NCI-H1417 treated with DMSO at 0.1 percent for 48 hours (cell line): ENCODE measurements around the gene ABCC3.

Source experiments
- DNase-seq: peaks from one replicate; lab custom pipeline; 2025; lab: John Stamatoyannopoulos, UW

Gene ABCC3

DNA sequence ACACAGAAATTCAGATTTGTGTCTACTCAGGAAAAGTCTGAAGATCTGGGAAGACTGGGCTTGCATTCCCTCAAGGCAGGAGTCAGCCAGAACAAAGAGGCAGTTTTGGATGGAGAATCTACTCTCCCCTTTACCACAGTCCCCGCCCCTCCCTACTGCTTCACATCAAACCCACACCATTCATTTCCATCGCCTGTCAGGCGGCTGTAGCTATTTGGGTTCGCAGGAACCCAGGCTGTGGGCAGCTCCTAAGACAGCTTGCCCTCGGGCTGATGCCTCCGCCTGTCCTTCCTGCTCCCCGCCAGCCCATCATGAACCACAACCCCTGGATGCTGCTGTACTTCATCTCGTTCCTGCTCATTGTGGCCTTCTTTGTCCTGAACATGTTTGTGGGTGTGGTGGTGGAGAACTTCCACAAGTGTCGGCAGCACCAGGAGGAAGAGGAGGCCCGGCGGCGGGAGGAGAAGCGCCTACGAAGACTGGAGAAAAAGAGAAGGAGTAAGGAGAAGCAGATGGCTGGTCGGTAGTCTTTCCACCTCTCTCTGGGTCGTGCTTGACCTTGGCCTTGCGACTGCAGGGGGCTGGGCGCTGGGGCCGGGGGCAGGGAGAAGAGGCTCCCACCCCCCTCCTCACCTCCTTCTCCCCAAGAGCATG lies 27.0 kb upstream of the ABCC3 start:
- no peak for DNase-seq

DNA sequence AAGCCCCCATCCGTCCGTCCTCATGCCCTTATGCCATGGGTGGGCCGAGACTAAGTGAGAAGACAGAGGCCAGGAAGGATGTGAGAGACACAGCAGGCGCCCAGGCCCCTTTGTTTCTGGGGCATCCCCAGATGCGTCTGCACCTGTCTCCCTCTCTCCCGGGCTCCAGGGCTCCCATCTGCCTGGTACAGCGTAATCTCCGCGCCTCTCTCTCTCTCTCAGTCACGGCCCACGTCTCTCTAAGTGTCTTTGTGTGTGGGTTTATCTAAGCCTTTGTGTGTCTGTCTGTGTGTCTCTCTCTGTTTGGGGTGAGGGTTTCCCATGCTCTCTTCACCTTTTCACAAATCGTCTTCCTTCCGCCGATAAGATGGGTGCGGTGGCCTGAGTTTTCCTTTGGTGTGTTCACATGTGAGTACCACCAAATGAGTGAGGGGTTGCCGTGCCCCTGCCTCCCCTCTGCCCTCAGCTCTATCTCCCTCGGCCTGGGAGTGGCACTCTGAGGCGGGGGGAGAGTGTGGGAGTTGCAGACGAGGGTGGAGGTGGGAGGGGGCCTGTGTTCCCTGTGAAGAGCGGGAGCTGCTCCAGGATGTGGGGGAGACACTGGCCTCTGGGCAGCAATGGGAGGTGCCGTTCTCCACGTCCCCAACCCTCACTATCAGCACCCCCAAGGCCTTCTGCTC lies 25.8 kb upstream of the ABCC3 start:
- DNase-seq: peak; percentile 8

DNA sequence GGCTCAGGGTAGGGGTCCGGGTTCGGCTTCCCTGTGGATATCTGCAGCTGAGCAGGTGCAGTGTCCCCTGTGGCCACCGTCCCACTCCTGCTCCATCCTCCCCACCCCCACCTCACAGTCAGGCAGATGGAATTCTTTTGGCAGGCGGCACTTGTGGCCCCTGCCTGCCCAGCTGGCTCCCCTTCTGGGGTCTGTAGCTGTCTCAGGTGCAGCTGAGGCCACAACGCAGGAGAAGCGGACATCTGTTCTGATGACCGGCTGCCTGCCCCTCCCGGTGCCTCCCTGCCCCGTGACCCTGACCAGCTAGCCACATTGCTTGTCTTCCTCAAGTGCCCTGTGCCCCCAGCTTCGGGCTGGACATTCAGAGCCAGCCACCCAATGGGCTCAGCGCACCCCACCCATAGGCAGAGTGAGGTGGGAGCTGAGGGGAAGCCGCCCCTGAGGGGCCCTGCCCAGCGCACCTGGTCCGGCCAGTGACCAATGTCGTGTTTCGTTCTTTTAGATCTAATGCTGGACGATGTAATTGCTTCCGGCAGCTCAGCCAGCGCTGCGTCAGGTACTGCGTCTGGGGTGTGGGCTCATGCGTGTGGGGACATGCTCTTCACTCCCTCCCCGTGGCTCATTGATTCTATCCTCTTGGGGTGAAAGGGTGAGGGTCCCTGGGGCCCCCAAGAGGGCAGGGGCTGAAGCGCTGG lies 25.2 kb upstream of the ABCC3 start:
- no peak for DNase-seq

- DNase-seq: no peak
Observed at GRCh38 chr17:50611634-50612033, 23.0 kb upstream of the ABCC3 start.

- no peak for DNase-seq
Observed at GRCh38 chr17:50612281-50612680, 22.4 kb upstream of the ABCC3 start.

GRCh38 chr17:50613007-50613992 lies 21.4 kb upstream of the ABCC3 start:
- DNase-seq: no peak

DNA sequence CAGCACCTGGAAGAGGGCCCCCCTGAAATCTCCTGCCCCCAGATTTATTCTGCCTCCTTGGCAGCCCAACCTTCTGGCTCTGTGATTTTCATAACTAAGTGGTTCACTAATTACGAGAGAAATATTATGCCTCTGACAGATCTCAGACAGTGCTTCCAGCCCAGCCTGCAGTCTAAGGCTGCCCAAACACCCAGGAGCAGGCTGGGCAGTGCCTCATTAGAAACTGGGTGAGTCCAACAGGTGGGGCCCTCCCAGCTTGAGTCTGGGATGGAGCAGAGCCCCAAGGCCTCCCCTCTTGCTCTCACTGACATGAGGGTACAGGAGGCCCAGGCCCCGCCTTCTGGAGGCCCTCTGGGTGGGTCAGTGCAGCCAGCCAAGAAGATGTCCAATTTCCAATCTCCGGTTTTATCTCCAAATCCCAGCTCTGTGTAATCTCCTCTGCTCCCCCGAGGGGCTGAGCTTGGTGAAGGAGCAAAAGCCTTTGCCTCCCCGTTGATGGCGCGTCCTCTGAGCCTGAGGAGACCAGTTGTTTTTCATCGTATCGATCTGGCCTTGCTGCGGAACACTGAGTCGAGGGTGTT lies 20.1 kb upstream of the ABCC3 start:
- DNase-seq: no peak

DNA sequence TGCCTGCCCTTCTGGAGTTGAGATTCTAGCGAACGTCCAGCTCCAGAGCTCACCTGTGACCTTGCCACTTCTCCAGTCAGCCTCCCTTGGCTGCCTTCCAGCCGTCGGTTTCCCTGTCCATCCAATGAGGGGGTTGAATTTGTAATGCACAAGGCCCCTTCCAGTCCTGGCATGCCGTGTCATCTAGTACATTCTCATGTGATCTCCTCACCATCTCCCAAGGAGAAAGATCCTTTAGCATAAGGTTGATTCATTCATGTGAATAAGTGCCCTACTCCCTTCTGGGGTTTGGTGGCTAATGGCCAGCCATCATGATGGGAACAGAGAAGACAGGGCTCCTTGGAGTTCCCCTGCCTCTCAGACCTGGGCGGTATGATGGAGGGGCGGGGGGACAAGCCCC lies 18.9 kb upstream of the ABCC3 start:
- DNase-seq: no peak

DNA sequence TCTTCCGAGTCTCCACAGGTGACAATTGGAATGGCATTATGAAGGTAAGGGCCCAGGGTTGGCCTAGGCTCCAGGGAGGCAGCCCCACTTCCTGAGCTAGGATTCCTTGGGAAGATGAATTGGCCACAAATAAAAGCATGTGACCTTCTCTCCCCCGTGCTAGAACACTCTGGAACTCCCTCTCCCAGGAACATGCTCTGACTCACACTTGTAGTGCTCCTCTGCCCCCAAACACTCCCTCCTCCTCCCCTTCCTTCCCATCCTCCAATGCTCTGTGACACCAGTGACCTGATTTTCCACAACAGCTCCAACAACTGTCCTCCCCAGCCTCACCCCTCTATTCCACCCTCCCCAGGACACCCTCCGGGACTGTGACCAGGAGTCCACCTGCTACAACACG lies 16.4 kb upstream of the ABCC3 start:
- no peak for DNase-seq

DNA sequence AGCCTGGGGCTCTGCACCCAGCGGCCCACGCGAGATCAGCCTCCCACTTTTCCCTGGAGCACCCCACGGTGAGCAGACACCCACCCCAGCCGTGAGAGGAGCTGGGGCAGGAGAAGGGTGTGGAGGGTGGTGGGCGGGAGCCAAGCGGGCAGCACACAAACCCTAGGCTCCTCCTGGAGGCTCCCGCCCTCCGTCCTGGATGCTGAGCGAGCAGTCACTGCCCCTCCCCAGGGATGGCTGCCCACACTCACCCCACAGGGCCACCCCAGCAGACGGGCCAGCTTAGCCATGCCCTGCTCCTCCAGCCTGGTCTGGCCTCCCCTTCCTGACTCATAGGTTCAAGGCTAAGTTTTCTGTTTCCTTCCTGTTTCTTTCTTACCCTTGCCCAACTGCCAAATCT lies 15.7 kb upstream of the ABCC3 start:
- no peak for DNase-seq

DNA sequence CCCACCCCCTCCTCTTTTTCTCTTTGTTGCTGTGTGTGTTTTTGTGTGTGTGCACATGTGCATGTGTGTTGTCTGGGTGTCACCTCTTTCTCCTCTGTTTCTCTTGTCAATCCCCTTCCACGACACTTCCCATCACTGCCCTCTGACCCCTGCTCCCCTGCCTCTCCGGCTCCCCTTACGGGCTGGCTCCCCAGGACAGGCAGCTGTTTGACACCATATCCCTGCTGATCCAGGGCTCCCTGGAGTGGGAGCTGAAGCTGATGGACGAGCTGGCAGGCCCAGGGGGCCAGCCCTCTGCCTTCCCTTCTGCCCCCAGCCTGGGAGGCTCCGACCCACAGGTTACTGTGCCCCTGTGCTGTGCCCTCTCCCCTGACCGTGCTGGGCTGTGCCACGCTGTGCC lies 15.2 kb upstream of the ABCC3 start:
- DNase-seq: no peak

DNA sequence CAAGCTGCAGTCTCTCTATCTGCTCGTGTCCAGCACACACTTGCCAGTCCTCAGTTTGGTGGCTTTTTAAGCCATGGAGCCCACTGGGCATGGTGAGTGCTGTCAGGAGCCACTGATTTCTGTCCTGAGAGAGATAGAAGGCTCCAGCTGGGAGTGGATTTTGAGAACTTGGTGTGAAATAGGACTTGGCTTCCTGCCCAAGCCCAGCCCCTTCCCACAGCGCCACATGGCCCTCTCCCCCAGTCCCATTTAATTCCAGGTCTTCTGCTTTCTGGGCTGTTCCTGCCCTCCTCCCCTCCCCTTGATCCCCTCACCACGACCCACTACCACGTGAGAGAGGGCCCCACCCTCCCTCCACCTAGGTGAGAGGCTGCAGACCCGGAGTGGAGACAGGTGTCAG lies 14.4 kb upstream of the ABCC3 start:
- no peak for DNase-seq

DNA sequence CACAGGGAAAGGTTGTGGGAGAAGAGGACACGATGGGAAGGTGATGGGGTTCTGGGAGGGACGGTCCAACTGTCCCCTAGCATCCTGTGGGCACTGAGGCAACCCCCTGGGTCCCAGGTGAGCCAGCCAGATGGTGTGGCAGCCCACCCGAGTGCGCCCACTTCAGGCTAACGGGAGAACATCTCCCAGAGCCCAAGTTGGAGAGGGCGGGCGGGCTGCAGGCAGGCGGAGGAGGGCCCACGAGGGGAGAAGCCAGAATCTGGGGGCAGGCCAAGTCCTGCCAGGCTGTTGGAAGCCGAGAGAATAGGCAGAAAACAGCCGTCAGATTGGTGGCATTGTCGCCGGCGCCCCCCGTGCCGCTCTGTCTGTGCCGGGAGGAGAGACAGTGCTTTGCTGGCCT lies 13.8 kb upstream of the ABCC3 start:
- DNase-seq: no peak

DNA sequence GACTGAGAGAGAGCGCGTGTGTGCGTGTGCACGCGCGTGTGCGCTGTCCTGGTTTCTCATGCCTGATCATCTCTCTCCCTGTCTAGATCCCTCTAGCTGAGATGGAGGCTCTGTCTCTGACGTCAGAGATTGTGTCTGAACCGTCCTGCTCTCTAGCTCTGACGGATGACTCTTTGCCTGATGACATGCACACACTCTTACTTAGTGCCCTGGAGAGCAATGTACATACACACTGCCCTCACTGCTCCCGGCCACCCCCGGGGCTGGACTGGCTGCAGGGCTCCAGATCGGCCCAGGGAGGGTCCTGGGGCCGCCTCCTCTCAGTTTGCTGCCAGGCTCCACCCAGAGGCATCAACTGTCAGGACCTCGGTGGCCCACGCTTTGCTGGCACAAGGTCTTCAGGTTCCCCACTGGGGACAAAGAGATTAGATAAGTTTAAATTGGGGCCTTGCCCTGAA lies 13.1 kb upstream of the ABCC3 start:
- no peak for DNase-seq

- DNase-seq: no peak
Observed at GRCh38 chr17:50624321-50624934, 10.3 kb upstream of the ABCC3 start.

GRCh38 chr17:50625032-50625871 lies 9.4 kb upstream of the ABCC3 start:
- no peak for DNase-seq

DNA sequence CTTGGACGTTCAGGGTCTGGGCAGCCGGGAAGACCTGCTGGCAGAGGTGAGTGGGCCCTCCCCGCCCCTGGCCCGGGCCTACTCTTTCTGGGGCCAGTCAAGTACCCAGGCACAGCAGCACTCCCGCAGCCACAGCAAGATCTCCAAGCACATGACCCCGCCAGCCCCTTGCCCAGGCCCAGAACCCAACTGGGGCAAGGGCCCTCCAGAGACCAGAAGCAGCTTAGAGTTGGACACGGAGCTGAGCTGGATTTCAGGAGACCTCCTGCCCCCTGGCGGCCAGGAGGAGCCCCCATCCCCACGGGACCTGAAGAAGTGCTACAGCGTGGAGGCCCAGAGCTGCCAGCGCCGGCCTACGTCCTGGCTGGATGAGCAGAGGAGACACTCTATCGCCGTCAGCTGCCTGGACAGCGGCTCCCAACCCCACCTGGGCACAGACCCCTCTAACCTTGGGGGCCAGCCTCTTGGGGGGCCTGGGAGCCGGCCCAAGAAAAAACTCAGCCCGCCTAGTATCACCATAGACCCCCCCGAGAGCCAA lies 8.6 kb upstream of the ABCC3 start:
- DNase-seq: no peak

DNA sequence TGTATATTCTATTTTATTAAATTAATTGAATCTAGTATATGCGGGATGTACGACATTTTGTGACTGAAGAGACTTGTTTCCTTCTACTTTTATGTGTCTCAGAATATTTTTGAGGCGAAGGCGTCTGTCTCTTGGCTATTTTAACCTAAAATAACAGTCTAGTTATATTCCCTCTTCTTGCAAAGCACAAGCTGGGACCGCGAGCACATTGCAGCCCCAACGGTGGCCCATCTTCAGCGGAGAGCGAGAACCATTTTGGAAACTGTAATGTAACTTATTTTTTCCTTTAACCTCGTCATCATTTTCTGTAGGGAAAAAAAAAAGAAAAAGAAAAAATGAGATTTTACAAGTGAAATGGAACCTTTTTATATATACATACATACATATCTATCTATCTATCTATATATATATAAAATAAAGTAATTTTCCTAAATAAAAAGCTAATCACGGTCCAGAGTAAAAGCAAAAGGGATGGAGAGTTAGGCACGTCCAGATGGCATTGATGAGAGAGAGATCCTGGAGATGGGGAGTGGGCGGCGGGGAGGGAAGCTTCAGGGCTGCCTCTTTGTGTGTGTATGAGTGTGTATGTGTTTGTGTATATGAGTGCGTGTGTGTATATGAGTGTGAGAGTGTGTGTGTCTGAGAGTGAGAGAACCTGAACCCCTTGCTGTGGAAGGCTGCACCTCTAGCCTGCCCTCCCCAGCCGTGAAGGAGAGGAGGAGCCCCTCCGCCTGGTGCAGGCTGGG lies 7.5 kb upstream of the ABCC3 start:
- DNase-seq: no peak
